GM18909 (cell line): ENCODE measurements around the gene ERRFI1.

ENCODE experiments used
- ATAC-seq: cut with Tn5 transposase; IDR thresholded peaks from one replicate; pipeline ENCODE4 v1.9.1; 2021; ENCODE audit warnings: mild to moderate bottlenecking; ENCODE audit not compliant: unreplicated experiment, poor library complexity

The ERRFI1 gene

GRCh38 chr1:8047112-8047511 is 21.0 kb upstream of the ERRFI1 start:
- no peak for ATAC-seq

- ATAC-seq, result no peak
These were observed 20.3 kb upstream of the ERRFI1 start for GRCh38 chr1:8046391-8046790.

- ATAC-seq, result no peak
These were observed 17.5 kb upstream of the ERRFI1 start for GRCh38 chr1:8043621-8044020.

- no peak for ATAC-seq
These were observed 16.0 kb upstream of the ERRFI1 start for GRCh38 chr1:8042134-8042533.

GRCh38 chr1:8040586-8040985 is 14.5 kb upstream of the ERRFI1 start:
- ATAC-seq, result no peak

- ATAC-seq, result no peak
These were observed 13.0 kb upstream of the ERRFI1 start for GRCh38 chr1:8039071-8039470.

- ATAC-seq, result no peak
These were observed 9.2 kb upstream of the ERRFI1 start for GRCh38 chr1:8035289-8035688.

- ATAC-seq, result no peak
These were observed 7.2 kb upstream of the ERRFI1 start for GRCh38 chr1:8033322-8033721.

- no peak for ATAC-seq
These were observed 6.3 kb upstream of the ERRFI1 start for GRCh38 chr1:8032366-8032910.

GRCh38 chr1:8031176-8031785 is 5.2 kb upstream of the ERRFI1 start:
- no peak for ATAC-seq

- no peak for ATAC-seq
These were observed 2.4 kb upstream of the ERRFI1 start for GRCh38 chr1:8028571-8028910.

GRCh38 chr1:8027748-8028570 is 1.9 kb upstream of the ERRFI1 start:
- no peak for ATAC-seq

GRCh38 chr1:8026976-8027747 is 1.1 kb upstream of the ERRFI1 start:
- no peak for ATAC-seq

GRCh38 chr1:8025671-8026144 is 401 bp downstream of the ERRFI1 start:
- peak; percentile 41 for ATAC-seq

- ATAC-seq, result no peak
These were observed 943 bp downstream of the ERRFI1 start for GRCh38 chr1:8025061-8025670.

GRCh38 chr1:8024329-8024728 is 1.8 kb downstream of the ERRFI1 start:
- ATAC-seq, result no peak

- ATAC-seq, result no peak
These were observed 2.2 kb downstream of the ERRFI1 start for GRCh38 chr1:8023995-8024313.

GRCh38 chr1:8023287-8023994 is 2.7 kb downstream of the ERRFI1 start:
- no peak for ATAC-seq

- no peak for ATAC-seq
These were observed 3.5 kb downstream of the ERRFI1 start for GRCh38 chr1:8022395-8023286.
